Esophagus muscularis mucosa (tissue), 4 donors: Measurements from ENCODE around the gene PCDHB6.
"Not testable (repeated sequence)": the region's sequence is repeated elsewhere in the genome, so short reads cannot be mapped to it uniquely, and the experiment has no call there.

ENCODE experiments used
- CTCF ChIP-seq, 3 experiments: fragments of 200-600 bp in 2 of 3; fragments of 450-650 bp in 1 of 3; sonication (generic) in 2 of 3; IDR thresholded peaks; one replicate each; pipeline ENCODE4 v1.5.1; 2017 to 2019; ENCODE audit warnings: antibody characterized with exemption in 3 of 3, mild to moderate bottlenecking in 2 of 3, moderate library complexity in 1 of 3
- EP300 ChIP-seq: sonication (generic); formaldehyde crosslinking; IDR thresholded peaks from one replicate; pipeline ENCODE4 v1.6.1; 2017; ENCODE audit warnings: antibody characterized with exemption
- POLR2AphosphoS5 ChIP-seq, 2 donors: sonication (generic); formaldehyde crosslinking; IDR thresholded peaks; one replicate each; pipeline ENCODE4 v1.6.1; 2017; ENCODE audit warnings: antibody characterized with exemption in 2 of 2

DNA sequence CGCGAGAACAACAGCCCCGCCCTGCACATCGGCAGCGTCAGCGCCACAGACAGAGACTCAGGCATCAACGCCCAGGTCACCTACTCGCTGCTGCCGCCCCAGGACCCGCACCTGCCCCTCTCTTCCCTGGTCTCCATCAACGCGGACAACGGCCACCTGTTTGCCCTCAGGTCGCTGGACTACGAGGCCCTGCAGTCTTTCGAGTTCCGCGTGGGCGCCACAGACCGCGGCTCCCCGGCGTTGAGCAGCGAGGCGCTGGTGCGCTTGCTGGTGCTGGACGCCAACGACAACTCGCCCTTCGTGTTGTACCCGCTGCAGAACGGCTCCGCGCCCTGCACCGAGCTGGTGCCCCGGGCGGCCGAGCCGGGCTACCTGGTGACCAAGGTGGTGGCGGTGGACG is 1.8 kb downstream of the PCDHB6 start:
- not testable (repeated sequence) for TF ChIP-seq CTCF (IDR thresholded peaks at IDR 0.05); POLR2AphosphoS5 (IDR thresholded peaks at IDR 0.05); EP300
